Measurements from ENCODE around the gene KCNMB2.

DNA sequence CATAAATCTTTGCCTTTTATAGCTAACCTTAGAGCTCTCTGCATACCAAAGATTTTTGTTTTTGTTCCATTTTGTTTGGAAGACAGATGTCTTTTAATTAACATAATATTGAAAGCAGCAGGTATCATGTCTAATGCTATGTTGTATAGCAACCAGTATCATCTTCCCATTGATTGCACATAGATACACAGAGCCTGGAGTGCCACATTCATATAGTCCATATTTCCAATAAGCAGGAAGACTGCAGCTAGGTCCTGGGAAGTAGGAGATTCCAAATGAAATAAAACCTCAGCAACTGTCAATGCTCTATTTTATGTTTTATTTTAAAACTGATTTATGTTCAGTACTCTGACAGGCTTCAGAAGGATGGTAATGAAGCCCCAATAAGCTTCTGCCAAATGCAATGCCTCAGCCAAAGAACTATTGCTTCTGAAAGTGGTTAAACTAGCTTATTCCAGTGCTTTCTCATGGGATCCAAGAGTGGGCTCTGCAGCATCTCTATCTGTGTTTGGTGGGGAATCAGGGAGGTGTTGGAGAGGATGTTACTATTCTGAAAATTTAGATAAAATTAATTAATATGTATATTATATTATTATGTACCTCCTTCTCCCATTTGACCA, 6.5 kb upstream of the KCNMB2 start:
- TF ChIP-seq GATA2 (IDR thresholded peaks at IDR 0.05; ENCODE audit: low read depth, low read length) = no peak
- TF ChIP-seq GATA3 (IDR thresholded peaks at IDR 0.05; ENCODE audit: low read depth, low read length) = no peak

All from SH-SY5Y (cell line).